HG03469 (cell line): ENCODE results near the gene FSCN2.
"Not testable (repeated sequence)": the region's sequence is repeated elsewhere in the genome, so short reads cannot be mapped to it uniquely, and the experiment has no call there.

ENCODE experiments used
- ATAC-seq: cut with Tn5 transposase; IDR thresholded peaks from one replicate; pipeline ENCODE4 v1.9.1; 2021; ENCODE audit warnings: mild to moderate bottlenecking, moderate library complexity, moderate number of reproducible peaks; ENCODE audit not compliant: unreplicated experiment

FSCN2 gene

DNA sequence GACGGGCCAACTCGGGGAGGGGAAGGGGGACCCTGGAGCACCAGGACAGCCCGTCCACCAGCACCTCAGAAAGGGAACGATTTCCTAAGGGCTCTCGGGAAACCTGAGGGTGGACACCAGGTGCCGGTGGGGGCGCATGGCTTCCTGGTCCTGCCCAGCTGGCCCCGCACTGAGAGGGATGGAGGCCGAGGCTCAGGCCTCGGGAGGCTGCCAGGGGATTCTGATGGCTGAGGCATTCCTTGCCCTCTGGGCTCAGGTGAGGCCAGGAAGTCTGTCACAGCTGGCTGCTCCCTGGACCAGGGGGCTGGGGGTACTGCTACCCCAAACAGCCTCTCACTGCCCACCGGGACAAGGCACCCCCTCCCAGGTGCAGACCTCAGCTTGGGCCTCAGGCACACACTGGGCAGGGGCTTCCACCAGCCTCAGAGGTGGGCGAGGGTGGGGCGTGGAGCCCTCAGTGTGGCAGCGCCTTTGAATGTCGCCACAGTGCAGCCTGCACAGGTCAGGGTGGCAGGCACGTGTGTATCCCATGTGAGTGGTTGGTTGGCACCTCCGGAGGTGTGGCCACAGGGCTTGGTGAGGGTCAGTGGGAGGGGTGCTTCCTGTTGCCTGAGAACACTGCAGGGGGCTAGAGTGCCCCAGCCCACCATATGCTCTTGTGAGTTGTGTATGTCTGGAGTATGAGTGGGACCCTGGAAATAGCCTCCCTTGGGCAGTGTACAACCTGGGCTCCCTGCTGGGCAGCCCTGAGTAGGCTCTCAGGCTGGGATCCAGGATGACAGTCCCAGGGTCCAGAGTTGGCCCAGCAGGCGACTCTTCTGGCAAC, 3.9 kb upstream of the FSCN2 start:
- ATAC-seq, result no peak

DNA sequence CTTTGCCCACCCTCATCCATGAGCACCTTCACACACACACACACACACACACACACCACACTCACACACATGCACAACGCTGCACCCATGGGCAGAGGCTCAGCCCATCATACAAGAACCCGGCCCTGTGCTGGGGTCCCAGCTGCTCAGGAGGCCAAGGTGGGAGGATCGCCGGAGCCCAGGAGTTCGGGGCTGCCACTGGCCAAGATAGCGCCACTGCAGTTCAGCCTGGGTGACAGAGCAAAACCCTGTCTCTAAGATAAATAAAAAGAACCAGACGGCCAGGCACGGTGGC, 3.4 kb upstream of the FSCN2 start:
- no peak for ATAC-seq

DNA sequence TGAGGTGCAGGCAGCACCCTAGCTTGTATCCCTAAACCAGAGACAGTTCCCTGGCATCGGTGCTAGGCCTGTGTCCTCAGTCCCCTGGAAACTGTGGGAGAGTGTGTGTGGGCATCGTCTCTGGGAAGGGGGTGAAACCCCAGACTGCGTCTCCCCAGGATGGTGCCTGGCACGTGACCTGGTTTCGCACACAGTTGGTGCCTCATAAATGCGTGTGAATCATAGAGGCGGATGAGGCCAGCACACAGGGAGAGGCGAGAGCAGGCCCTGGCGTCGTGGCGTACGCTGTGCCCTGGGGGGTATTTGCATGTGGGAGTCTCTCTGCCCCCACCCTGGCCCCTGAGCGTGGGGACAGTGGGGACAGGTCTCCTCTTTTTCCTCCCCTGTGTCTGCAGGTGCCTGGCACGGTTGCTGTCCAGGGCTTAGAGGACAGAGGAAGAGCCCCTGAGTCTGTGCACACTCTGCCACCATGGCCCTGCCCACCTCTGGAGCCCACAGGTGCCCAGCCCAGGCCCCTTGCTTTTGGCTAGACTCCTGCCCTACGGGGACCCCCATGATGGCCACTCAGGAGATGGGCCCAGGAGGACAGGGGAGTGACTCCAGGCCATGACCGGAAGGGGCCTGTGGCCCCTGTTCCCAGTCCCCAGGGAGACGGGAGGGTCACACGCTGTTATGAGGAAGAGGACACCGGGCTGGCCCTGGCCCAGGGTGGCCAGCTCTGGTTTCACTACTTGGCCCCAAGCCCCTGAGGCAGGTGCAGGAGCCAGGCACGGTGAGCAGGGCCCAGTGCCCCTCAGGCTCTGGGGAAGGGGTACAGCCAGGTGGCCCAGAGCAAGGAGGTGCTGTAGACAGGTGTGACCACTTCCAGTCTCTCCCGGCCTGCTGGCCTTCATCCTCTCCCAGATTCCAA, 1.3 kb upstream of the FSCN2 start:
- no peak for ATAC-seq

DNA sequence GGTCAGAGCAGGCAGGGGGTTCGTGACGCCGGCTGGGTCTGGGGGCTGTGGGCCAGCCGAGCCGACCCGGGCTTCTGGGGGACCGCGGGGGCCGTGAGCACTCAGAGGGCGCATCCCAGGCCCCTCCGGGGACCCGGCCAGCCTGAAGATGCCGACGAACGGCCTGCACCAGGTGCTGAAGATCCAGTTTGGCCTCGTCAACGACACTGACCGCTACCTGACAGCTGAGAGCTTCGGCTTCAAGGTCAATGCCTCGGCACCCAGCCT, 140 bp downstream of the FSCN2 start:
- no peak for ATAC-seq

DNA sequence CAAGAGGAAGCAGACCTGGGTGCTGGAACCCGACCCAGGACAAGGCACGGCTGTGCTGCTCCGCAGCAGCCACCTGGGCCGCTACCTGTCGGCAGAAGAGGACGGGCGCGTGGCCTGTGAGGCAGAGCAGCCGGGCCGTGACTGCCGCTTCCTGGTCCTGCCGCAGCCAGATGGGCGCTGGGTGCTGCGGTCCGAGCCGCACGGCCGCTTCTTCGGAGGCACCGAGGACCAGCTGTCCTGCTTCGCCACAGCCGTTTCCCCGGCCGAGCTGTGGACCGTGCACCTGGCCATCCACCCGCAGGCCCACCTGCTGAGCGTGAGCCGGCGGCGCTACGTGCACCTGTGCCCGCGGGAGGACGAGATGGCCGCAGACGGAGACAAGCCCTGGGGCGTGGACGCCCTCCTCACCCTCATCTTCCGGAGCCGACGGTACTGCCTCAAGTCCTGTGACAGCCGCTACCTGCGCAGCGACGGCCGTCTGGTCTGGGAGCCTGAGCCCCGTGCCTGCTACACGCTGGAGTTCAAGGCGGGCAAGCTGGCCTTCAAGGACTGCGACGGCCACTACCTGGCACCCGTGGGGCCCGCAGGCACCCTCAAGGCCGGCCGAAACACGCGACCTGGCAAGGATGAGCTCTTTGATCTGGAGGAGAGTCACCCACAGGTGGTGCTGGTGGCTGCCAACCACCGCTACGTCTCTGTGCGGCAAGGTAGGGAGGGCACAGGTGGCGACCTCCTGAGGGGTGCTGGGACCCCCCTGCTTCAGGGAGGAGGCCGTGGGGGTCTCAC, 667 bp downstream of the FSCN2 start:
- no peak for ATAC-seq

DNA sequence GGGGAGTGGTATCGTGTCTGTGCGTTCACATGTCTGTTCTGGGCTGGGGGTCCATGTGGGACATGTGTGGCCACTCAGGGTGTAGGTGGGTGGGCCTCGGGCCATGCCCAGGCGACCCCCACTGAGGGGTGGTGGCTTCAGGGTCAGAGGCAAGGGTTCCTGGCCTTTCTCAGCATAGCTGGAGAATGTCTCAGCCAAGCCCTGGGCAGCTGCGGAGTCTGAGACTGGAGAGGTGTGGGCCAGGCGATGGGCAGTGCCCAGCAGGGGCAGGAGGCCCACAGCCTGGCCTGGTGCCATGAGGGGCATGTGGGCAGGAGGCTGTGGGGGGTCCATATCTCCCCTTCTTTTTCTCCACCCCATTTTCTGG, 1.2 kb downstream of the FSCN2 start:
- ATAC-seq, result no peak

DNA sequence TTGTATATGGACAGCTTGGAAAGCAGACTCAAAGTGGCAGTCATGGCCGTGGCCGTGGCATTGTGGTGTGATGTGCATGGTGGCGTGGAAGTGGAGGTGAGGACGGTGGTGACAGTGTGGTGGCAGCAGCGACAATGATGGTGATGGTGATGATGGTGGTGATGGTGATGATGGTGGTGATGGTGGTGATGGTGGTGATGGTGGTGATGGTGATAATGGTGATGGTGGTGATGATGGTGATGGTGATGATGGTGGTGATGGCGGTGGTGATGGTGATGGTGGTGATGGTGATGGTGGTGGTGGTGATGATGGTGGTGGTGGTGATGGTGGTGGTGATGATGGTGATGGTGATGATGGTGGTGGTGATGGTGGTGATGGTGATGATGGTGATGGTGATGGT, 2.8 kb downstream of the FSCN2 start:
- ATAC-seq, result not testable (repeated sequence)

DNA sequence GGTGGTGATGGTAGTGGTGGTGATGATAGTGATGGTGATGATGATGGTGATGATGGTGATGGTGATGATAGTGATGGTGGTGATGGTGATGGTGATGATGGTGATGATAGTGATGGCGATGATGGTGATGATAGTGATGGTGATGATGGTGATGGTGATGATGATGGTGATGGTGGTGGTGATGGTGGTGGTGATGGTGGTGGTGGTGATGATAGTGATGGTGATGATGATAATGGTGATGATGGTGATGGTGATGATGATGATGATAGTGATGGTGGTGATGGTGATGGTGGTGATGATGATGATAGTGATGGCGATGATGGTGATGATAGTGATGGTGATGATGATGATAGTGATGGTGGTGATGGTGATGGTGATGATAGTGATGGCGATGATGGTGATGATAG, 3.8 kb downstream of the FSCN2 start:
- ATAC-seq, result not testable (repeated sequence)

DNA sequence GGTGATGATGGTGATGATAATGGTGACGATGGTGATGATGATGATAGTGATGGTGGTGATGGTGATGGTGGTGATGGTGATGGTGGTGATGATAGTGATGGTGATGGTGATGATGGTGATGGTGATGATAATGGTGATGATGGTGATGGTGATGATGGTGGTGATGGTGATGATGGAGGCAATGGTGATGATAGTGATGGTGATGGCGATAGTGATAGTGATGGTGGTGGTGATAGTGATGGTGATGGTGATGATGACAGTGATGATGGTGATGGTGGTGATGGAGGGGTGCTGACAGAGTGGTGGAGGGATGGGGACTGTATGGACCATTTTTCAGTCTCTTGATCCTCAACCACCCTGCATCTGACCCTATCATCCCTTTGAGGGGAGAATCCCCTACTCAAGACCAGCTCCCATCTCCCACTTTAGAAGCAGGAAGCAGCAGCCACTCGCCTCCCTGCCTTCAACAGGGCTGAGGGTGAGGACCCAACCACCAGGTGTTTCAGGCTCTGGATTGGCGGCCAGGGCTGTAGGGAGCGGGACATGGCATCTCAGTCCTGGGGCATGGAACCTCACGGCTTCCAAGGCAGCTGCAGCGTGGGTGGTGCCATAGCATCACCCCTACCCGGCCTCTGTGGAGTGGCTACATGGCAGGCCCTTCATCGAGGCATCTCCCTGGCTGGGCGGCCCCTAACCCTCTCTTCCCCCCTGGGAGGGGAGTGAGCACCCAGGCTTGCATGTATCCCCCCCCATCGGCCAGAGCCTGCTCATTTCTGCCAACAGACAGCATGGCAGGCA, 4.5 kb downstream of the FSCN2 start:
- no peak for ATAC-seq

DNA sequence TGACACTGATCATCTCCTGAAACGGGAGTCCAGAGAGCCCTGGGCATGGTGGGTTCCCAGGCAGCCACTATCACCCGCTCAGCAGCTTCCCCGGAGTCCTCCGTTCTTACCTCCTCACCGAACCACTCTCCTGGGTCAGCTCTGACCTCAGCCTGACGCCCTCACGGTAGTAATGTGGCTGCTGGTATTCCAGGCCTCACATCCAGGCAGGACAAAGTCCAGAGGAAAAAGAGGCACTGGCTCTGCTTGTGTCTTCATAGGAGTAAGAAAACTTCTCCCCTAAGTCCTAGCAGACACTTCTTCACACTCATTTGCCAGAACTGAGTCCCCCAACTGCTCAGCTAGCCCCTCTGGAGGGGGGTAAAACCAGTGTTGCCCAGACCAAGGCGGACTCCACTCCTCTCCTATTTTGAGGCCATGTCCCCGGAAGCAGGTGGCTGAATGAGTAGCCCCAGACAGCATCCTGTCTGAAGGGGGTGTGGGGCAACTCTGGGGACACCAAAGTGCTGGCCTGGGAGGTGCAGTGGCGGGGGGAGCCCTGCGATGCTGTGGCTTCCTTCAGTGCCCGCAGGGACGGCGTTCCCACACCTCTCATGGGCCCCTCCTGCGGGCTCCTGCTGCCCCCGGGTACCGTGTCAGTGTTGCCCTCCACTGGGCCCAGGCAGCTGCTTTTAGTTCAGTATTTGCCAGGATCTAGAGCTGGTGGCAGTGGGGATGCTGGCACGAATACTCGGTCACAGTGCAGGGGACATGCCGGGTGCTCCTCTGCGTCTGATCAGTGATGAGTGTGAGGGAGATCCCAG, 5.4 kb downstream of the FSCN2 start:
- no peak for ATAC-seq

DNA sequence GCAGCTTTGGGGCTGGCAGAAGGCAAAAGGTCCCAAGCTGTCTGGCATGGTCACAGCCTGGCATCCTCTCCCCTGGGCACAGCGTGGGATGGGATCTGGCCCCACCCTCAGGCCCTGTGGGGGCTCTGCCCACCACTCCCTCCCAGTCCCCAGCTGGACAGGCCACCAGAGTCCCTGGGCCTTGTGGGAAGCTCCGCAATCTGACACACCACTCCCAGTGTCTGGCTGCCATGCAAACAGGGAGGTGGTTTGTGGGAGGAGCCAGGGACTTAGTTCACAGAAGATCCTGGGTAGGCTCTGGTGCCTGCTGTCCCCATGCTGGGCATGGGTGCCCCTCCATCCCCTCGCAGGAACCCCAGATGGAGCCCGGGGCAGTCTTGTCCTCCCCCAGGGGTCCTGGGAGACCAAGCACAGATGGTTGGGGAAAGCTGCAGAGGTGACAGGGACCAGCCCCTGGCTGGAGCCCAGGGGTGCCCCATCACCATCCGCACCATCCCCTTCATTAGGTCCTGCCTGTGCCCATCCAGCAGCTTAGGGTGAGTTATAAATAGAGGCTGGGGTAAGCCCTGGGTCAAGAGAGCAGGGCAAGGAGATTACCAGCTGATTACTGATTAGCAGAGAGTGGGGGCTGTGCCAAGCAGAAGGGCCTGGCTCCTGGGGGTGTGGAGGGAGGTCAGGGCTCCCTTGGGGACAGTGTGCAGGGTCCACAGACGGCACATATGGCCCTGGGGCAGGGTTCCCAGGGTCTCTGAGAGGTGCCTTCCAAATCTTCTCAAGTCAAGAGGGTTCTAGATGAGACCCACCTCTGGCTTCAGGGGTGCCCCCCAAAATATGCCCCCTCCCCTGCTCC, 6.2 kb downstream of the FSCN2 start:
- ATAC-seq, result no peak

DNA sequence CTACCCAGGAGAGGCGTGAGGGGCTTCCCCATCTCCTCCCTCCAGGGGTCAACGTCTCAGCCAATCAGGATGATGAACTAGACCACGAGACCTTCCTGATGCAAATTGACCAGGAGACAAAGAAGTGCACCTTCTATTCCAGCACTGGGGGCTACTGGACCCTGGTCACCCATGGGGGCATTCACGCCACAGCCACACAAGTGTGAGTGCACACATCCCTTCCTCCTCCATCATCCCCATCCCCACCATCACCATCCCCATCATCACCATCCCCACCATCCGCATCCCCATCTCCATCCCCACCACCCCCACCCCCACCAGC, 6.8 kb downstream of the FSCN2 start:
- no peak for ATAC-seq

DNA sequence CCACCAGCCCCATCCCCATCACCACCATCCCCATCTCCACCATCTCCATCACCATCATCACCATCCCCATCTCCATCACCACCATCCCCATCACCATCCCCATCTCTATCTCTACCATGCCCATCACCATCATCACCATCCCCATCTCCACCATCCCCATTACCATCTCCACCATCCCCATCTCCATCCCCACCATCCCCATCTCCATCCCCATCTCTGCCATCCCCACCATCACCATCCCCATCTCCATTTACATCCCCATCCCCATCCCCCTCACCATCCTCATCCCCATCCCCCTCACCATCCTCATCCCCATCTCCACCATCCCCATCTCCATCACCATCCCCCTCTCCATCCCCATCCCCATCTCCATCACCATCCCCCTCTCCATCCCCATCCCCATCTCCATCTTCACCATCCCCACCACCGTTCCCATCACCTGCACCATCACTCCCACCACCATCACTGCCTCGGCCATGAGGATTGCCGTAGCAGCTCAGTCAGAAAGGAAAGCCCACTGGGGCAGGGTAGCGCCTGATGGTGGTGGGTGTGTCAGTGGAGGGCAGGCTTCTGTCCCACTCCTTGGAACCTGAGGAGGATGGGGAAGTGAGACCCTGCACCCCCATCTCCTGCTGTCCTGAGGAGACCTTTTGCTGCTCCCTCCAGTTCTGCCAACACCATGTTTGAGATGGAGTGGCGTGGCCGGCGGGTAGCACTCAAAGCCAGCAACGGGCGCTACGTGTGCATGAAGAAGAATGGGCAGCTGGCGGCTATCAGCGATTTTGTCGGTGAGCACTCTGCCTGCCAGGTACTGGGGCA, 7.5 kb downstream of the FSCN2 start:
- no peak for ATAC-seq

DNA sequence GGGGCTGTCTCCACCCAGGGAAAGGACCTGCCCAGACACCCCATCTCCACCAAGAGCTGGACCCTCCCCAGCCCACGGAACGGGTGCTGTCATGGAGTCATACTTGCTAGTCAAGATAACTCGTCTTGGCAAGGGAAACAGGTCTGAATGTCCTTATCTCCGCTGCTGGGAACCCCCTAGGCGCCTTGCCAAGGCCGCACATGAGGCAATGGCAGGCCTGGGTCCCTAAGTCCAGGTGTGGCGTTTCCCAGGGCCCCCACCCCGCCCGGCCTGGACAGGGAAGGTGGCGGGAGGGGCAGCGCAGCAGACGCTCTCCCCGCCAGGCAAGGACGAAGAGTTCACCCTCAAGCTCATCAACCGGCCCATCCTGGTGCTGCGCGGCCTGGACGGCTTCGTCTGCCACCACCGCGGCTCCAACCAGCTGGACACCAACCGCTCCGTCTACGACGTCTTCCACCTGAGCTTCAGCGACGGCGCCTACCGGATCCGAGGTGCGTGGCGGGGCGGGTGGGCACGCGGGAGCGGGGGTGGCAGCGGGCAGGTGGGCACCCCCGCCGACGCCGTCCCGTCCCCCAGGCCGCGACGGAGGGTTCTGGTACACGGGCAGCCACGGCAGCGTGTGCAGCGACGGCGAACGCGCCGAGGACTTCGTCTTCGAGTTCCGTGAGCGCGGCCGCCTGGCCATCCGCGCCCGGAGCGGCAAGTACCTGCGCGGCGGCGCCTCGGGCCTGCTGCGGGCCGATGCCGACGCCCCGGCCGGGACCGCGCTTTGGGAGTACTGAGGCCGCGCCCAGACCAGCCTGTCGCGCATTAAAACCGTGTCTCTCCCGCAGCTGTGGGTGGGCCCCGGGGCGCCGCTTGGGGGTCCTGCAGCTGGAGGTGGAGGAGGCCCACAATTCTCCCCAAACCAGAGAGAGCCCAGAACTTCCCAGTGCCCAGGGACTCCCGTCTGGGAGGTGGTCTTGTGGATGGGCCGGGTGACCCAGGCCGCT, 8.4 kb downstream of the FSCN2 start:
- no peak for ATAC-seq

DNA sequence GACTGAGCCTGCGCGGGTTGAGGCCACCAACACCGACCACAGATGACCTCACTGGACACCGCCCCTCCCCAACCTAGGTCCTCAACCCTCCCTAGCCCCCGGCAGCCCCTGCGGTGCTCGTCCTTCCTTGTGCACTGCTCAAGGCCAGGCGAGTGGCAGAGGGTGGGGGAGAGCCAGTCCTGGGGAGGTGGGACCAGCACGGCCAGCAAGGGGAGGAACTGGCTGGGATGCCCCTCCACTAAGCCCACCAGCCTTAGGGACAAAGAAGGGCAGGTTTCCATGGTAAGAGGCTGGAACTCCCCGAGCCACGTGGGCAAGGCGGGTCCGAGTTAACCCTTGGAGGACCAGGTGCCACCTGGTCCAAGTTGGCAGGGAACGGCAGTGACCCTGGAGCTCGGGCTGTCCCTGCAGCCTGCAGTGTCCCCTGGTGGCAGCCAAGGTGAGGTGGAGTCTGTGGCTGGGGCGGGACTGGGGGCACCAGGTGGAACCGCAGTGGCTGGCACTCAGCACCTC, 9.2 kb downstream of the FSCN2 start:
- ATAC-seq, result no peak

DNA sequence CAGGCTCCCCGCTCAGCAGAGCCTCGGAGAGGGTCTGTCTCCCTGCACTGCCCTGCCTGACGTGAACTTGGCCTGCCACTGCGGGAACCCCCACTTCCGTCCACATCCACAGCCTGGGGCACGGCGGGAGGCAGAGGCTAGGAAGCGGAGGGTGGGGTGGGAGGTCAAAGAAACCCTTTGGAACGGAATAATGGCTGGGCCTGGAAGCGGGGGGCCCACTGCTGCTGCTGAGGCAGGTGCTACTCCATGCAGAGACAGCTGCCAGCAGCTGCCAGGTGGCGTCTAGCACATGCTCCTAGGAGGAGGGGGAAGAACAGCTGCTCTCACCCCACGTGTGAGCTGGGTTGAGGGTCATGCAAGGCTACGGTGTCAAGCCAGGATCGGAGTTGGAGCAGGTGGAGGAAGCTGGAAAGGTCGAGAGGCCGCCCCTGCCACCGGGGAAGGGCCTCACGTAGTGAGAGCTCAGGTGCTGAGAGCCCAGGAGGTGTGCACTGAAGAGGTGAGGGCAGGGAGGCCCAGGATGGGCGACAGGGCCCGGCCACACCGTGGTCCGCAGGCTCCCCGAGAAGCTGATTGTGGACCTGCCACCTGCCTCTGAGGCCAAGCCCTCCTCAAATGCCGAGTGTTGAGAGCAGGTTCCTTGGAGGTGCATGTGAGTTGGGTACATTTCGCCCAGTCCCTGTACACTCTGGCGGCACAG, 9.8 kb downstream of the FSCN2 start:
- ATAC-seq, result no peak
